Trophoblast cell (in vitro differentiated cells and primary cell): ENCODE measurements around the gene BCL11B.

Experiments used
- DNase-seq, 2 donors: peaks; one replicate each; pipeline ENCODE4 v3.0.0-alpha.2; 2016
- H2AFZ ChIP-seq: 2 replicates; pipeline ENCODE4 v1.6.1; 2013; ENCODE audit warnings: low read length, moderate library complexity, mild to moderate bottlenecking; ENCODE audit not compliant: insufficient read depth, poor library complexity
- H2AK5ac ChIP-seq: 2 replicates; pipeline ENCODE4 v1.6.1; 2013; ENCODE audit warnings: mild to moderate bottlenecking, low read length
- H2BK120ac ChIP-seq: 2 replicates; pipeline ENCODE4 v1.6.1; 2013; ENCODE audit warnings: low read length, mild to moderate bottlenecking, moderate library complexity; ENCODE audit not compliant: insufficient read depth, poor library complexity
- H2BK12ac ChIP-seq: 2 replicates; pipeline ENCODE4 v1.6.1; 2013; ENCODE audit warnings: mild to moderate bottlenecking, low read length, moderate library complexity
- H2BK5ac ChIP-seq: 2 replicates; pipeline ENCODE4 v1.6.1; 2013; ENCODE audit warnings: low read length, low read depth, moderate library complexity, mild to moderate bottlenecking; ENCODE audit not compliant: poor library complexity
- H3K14ac ChIP-seq: 2 replicates; pipeline ENCODE4 v1.6.1; 2013; ENCODE audit warnings: mild to moderate bottlenecking, low read length
- H3K18ac ChIP-seq: 2 replicates; pipeline ENCODE4 v1.6.1; 2013; ENCODE audit warnings: mild to moderate bottlenecking, low read length
- H3K23ac ChIP-seq: 2 replicates; pipeline ENCODE4 v1.6.1; 2013; ENCODE audit warnings: low read length
- H3K27ac ChIP-seq: 2 replicates; pipeline ENCODE4 v1.5.1; 2013; ENCODE audit warnings: low read depth, mild to moderate bottlenecking, inconsistent platforms, low read length, moderate library complexity
- H3K27me3 ChIP-seq: 2 replicates; pipeline ENCODE4 v1.6.1; 2013; ENCODE audit warnings: inconsistent platforms, mild to moderate bottlenecking, low read length, moderate library complexity; ENCODE audit not compliant: insufficient read depth
- H3K36me3 ChIP-seq, 2 experiments: 1 replicate in 1 of 2; 2 replicates in 1 of 2; pipeline ENCODE4 v1.6.1; 2013; ENCODE audit warnings: low read length in 2 of 2, mild to moderate bottlenecking in 2 of 2, moderate library complexity in 1 of 2; ENCODE audit not compliant: insufficient read depth in 2 of 2, control insufficient read depth in 1 of 2
- H3K4ac ChIP-seq: 2 replicates; pipeline ENCODE4 v1.6.1; 2013; ENCODE audit warnings: low read depth, mild to moderate bottlenecking, low read length, moderate library complexity
- H3K4me1 ChIP-seq, 2 experiments: 1 replicate in 1 of 2; 2 replicates in 1 of 2; pipeline ENCODE4 v1.6.1; 2013; ENCODE audit warnings: low read length in 2 of 2, mild to moderate bottlenecking in 2 of 2, moderate library complexity in 1 of 2; ENCODE audit not compliant: insufficient read depth in 2 of 2, control insufficient read depth in 1 of 2
- H3K4me2 ChIP-seq: 2 replicates; pipeline ENCODE4 v1.6.1; 2013; ENCODE audit warnings: inconsistent platforms, mild to moderate bottlenecking, low read length, moderate library complexity
- H3K4me3 ChIP-seq: 2 replicates; pipeline ENCODE4 v1.5.1; 2013; ENCODE audit warnings: mild to moderate bottlenecking, low read depth, low read length, inconsistent platforms
- H3K79me1 ChIP-seq: one replicate; pipeline ENCODE4 v1.6.1; 2013; ENCODE audit warnings: low read length
- H3K79me2 ChIP-seq: 2 replicates; pipeline ENCODE4 v1.6.1; 2013; ENCODE audit warnings: low read length, mild to moderate bottlenecking; ENCODE audit not compliant: control insufficient read depth, insufficient read depth, poor library complexity
- H3K9ac ChIP-seq: 2 replicates; pipeline ENCODE4 v1.6.1; 2013; ENCODE audit warnings: mild to moderate bottlenecking, low read length
- H3K9me3 ChIP-seq: 2 replicates; pipeline ENCODE4 v1.6.1; 2013; ENCODE audit warnings: low read depth, mild to moderate bottlenecking, control low read depth, inconsistent platforms, low read length; ENCODE audit not compliant: insufficient read depth
- H4K12ac ChIP-seq: 2 replicates; pipeline ENCODE4 v1.6.1; 2013; ENCODE audit warnings: low read depth, mild to moderate bottlenecking, low read length, moderate library complexity
- H4K8ac ChIP-seq: 2 replicates; pipeline ENCODE4 v1.6.1; 2013; ENCODE audit warnings: low read depth, mild to moderate bottlenecking, low read length, moderate library complexity
- H4K91ac ChIP-seq: one replicate; pipeline ENCODE4 v1.6.1; 2013; ENCODE audit warnings: low read depth, mild to moderate bottlenecking, low read length, moderate library complexity
- WGBS: extraction: QIAGEN DNeasy Blood & Tissue Kit; methylation state at CpG from one replicate; pipeline ENCODE4 v1.1.7; 2013; ENCODE audit warnings: missing lambda C conversion rate; ENCODE audit not compliant: insufficient read length, insufficient coverage; ENCODE audit errors: extremely low coverage; 5-methylcytosine and 5-hydroxymethylcytosine counted together

Gene BCL11B

DNA sequence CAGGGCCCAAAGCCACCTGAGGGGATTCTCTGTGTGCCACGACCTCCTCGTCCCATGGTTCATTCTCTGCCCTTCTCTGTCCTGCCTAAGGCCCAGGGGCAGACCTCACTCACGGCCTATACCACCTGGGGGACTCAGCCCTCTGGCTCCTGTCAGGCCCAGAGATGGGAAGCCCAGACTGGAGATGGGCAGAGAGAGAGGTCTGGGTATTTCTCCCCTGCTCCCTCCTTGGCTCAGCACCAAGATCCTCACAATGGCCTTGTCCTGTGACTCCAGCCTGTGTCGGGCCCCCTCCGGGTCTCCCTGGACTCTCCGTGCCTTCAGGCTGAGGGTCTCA, 46.9 kb upstream of the BCL11B start:
- H2BK120ac ChIP-seq, result no peak overlapping the region
- no peak overlapping the region for H3K18ac ChIP-seq
- H3K79me2 ChIP-seq, result no peaks in the 10 kb centered on the region
- H2AFZ ChIP-seq, result no peak overlapping the region
- H2BK12ac ChIP-seq, result no peak overlapping the region
- H3K23ac ChIP-seq, result no peak overlapping the region
- no peaks in the 10 kb centered on the region for H3K79me1 ChIP-seq
- no peak overlapping the region for H3K4me3 ChIP-seq
- no peak overlapping the region for H4K8ac ChIP-seq
- no peak overlapping the region for H2BK5ac ChIP-seq
- H3K9ac ChIP-seq, result no peak overlapping the region
- no peak overlapping the region for H3K4ac ChIP-seq
- whole genome bisulfite sequencing, result no CpG with 5 or more reads among the region's 6 CpGs
- peaks cover 4% of the 10 kb centered on the region for H3K9me3 ChIP-seq
- H3K36me3 ChIP-seq, result no peaks in the 10 kb centered on the region
- H3K27ac ChIP-seq, result no peak overlapping the region
- H4K91ac ChIP-seq, result no peak overlapping the region
- no peak overlapping the region for H3K14ac ChIP-seq
- no peak overlapping the region for H3K4me2 ChIP-seq
- no peaks in the 10 kb centered on the region for H3K27me3 ChIP-seq
- no peak overlapping the region for H4K12ac ChIP-seq
- H2AK5ac ChIP-seq, result no peak overlapping the region
- DNase-seq, result no peak
- peaks cover 6 to 9% of the 10 kb centered on the region in 2 experiments for H3K4me1 ChIP-seq

DNA sequence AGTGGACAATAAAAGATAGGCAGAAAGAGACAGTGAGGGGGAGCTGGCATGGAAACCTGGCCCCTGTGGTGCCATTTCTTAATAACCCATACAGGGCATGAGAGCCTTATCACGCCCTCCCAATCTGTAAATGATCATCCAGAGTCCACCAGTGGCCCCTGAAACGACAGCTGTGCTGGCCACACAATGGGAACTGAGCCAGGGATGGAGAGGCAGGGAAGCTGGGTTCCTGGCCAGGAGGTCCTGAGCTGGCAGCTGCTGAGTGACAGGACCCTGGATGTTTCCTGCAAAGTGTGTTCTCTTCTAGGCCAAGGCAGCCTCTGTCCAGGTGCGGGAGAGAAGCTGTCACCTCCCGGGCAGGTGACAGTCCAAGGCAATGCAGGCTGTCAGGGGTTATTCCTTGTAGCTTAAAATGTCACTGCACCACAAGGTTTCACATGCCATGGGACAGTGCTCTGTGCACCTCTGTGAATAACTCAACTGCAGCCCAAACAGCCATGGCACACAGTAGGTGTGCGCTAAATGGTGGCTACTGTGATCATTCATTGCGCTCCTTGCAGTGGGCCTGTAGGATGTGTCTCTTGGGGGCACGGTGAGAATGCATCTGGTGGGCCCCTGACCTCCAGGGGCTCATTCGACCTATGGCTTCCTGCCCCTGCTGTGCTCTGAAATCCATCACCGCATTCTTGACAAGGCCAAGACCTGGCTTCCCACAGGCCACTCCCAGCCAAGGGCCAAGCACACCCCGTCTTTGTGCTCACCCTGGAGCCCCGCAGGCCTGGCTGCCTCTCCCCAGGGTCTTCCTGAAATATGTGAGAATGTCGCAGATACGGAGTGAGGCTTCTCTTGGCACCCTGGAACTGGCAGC, 46.3 kb upstream of the BCL11B start:
- H4K91ac ChIP-seq, result no peak overlapping the region
- H3K4me3 ChIP-seq, result no peak overlapping the region
- H3K23ac ChIP-seq, result no peak overlapping the region
- H3K9me3 ChIP-seq, result peaks cover 4% of the 10 kb centered on the region
- H2BK12ac ChIP-seq, result no peak overlapping the region
- no peak for DNase-seq
- H3K9ac ChIP-seq, result no peak overlapping the region
- H3K4me2 ChIP-seq, result peak overlapping the region; percentile 37
- peaks cover 6 to 9% of the 10 kb centered on the region in 2 experiments for H3K4me1 ChIP-seq
- no peaks in the 10 kb centered on the region for H3K79me1 ChIP-seq
- no peak overlapping the region for H4K8ac ChIP-seq
- H3K36me3 ChIP-seq, result no peaks in the 10 kb centered on the region
- H2AK5ac ChIP-seq, result no peak overlapping the region
- H2BK5ac ChIP-seq, result no peak overlapping the region
- no peak overlapping the region for H3K18ac ChIP-seq
- no CpG with 5 or more reads among the region's 13 CpGs for WGBS
- H3K14ac ChIP-seq, result no peak overlapping the region
- H3K27me3 ChIP-seq, result no peaks in the 10 kb centered on the region
- H3K79me2 ChIP-seq, result no peaks in the 10 kb centered on the region
- no peak overlapping the region for H2AFZ ChIP-seq
- no peak overlapping the region for H4K12ac ChIP-seq
- H3K27ac ChIP-seq, result no peak overlapping the region
- H3K4ac ChIP-seq, result no peak overlapping the region
- H2BK120ac ChIP-seq, result no peak overlapping the region

DNA sequence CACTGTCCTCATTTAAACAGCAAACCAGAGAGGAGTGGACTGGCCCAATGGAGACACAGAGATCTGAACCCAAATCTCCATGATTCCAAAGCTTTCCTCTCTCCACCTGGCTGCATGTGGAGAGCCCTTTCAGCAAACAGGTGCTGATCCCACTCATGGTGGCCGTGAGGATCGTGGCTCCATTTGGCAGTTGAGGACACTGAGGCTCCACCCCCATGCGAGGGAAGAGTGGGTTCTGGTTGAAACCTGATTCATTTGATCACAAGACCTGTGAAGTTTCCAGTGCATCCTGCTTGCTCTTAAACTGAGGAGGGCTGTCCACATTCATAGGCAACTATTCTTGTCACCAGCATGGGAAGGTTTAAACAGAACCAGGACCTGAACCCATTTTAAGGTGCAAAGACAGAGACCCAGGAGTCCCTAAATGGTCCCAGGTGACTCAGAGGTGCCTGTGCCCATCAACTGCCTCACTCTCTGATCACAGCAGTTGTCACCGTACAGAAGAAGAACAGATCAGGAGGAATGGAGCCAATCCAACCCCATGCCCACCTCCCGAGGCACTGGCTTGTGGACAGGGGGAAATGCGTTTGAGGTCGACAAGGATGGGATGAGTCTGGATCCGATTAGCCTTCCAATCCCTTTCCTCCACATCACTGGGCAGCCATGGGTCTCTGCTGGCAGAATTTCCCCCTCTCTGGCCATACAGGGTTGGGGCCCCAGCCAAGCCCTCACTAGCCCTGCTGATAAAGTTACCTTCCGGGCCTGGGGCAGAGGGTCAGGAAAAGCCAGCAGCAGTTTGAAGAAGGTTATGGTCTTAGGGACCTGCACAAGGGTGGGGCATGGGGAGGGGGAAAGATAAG, 45.5 kb upstream of the BCL11B start:
- Histone ChIP-seq H3K4me1 (peaks cover 6 to 9% of the 10 kb centered on the region in 2 experiments), H4K91ac (no peak overlapping the region), H4K8ac (no peak overlapping the region), H2BK120ac (no peak overlapping the region), H3K4ac (no peak overlapping the region), H2AK5ac (no peak overlapping the region), H3K36me3 (no peaks in the 10 kb centered on the region), H2BK5ac (no peak overlapping the region), H3K9me3 (peaks cover 6% of the 10 kb centered on the region), H3K27ac (no peak overlapping the region), H3K14ac (no peak overlapping the region), H3K79me2 (no peaks in the 10 kb centered on the region), H3K18ac (no peak overlapping the region), H2BK12ac (no peak overlapping the region), H3K4me3 (no peak overlapping the region), H3K9ac (no peak overlapping the region), H3K79me1 (no peaks in the 10 kb centered on the region), H4K12ac (no peak overlapping the region), H2AFZ (no peak overlapping the region), H3K27me3 (no peaks in the 10 kb centered on the region), H3K4me2 (no peak overlapping the region), H3K23ac (no peak overlapping the region)
- no peak for DNase-seq
- WGBS, result no CpG with 5 or more reads among the region's 9 CpGs

DNA sequence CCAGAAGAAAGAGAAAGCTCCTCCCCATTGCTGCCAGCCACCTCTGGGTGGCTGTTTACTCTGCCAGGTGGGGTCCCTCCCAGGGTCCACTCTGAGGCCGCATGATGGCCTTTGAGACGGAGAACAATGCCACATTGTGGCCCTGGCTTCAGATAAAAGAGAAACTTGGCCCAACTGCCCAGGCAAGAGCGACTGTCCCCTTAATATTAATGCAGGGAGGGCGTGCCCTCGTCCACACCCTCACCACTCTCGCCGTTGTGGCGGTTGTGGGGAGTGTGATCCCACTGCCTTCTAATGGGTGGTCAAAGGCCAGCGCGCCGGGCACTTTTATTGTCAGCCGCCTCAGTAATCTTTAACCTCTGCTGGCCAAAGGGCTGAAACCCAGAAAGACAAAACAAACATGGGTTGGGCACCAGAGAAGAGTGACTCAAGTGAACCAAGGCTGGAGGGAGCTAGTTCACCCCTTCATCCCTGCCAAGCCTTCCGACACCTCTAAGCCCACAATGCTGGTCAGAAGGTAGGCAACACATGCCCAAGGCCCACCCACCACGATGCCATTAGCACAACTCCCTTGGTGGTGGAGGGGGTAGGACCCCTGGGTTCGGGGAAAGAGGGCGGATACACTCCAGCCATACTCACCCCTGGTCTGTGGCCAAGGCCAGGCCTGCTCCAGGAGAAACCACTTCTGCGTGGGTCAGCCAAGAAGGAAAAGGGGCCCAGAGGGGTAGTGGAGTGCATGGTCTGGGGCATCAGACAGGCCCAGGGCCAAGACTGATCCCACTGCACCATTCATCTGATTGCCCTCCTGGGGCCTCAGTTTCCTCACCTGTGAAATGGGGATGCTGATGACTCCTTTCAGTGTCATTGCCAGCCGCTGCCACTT, 44.5 kb upstream of the BCL11B start:
- no peak overlapping the region for H3K18ac ChIP-seq
- H3K36me3 ChIP-seq, result no peaks in the 10 kb centered on the region
- H3K23ac ChIP-seq, result no peak overlapping the region
- H3K14ac ChIP-seq, result no peak overlapping the region
- H3K9ac ChIP-seq, result no peak overlapping the region
- H2AK5ac ChIP-seq, result no peak overlapping the region
- no peaks in the 10 kb centered on the region for H3K27me3 ChIP-seq
- H3K4me3 ChIP-seq, result no peak overlapping the region
- DNase-seq, result no peak
- H3K4me2 ChIP-seq, result no peak overlapping the region
- no peak overlapping the region for H2BK5ac ChIP-seq
- no peaks in the 10 kb centered on the region for H3K79me1 ChIP-seq
- no peak overlapping the region for H4K8ac ChIP-seq
- H3K27ac ChIP-seq, result no peak overlapping the region
- H2BK120ac ChIP-seq, result no peak overlapping the region
- H2BK12ac ChIP-seq, result no peak overlapping the region
- H2AFZ ChIP-seq, result no peak overlapping the region
- H3K9me3 ChIP-seq, result peaks cover 6% of the 10 kb centered on the region
- no CpG with 5 or more reads among the region's 18 CpGs for WGBS
- no peak overlapping the region for H4K91ac ChIP-seq
- no peak overlapping the region for H4K12ac ChIP-seq
- H3K4me1 ChIP-seq, result peaks cover 6 to 9% of the 10 kb centered on the region in 2 experiments
- H3K79me2 ChIP-seq, result no peaks in the 10 kb centered on the region
- H3K4ac ChIP-seq, result no peak overlapping the region
